ENCODE results near the gene RARB. TPM values are rescaled to one million over a fixed set of nuclear protein-coding genes. Genes with fewer than 3 reads are reported as not detected.

RARB gene
- total and polyA plus RNA-seq, 7 donors: 1.2 to 18.5 (median 8.3) TPM

DNA sequence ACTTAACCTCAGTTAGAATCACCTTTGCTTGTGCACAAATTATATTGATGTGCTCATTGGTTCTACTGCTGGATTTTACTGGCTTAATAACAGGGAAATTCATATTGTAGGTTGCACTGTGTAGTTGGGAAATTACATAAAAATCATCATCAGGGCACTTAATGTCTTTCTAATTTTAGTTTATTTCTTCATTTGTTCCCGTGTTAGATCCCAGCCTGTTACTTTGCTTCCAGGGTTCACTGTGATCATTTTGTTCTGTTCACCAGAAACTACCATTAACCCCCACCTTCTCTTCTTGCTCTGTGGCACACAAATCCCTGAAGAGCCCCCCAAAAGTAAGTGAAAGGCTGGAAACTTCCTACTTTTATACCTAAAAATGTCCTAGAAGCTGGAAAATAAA, 80.4 kb downstream of the RARB start:
- no peak overlapping the region for H3K4me3 ChIP-seq

DNA sequence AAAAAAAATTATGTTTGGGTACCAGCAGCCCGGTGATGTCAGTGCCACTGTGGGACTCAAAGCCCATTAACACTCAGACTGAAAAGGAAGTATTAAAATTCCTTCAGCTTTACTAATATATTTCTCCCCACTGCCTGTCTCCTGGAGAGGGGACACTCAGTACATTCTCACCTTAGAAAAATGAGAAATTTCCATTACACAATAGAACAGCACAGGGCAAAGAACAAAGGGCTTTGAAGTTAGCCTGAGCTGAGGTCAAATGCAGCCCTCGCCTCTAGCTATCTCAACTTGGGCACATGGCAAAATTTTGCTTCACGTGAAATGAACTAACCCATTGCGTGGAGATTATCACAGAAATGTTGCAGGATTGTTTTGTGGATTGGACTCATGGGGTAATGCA, 80.8 kb downstream of the RARB start:
- Histone ChIP-seq H3K4me3 (no peak overlapping the region), H3K27ac (peak overlapping the region in 3 of 4 donors; percentile 10 to 84 (median 41)), H3K27me3 (no peaks in the 10 kb centered on the region), H3K4me1 (peaks cover 0 to 20% (median 12%) of the 10 kb centered on the region in 4 donors), H3K9me3 (no peaks in the 10 kb centered on the region), H3K36me3 (no peaks in the 10 kb centered on the region)
- DNase-seq: no peak
- intact Hi-C loops (cut with DNase I): no loop called here
- WGBS, 2 donors: 68 to 87% methylated on average over 4 of the region's 4 CpGs
- TF ChIP-seq EP300 (IDR thresholded peaks at IDR 0.05) (no peak), POLR2AphosphoS5 (IDR thresholded peaks at IDR 0.05) (peak in 1 of 4 donors; percentile 7), POLR2A (IDR thresholded peaks at IDR 0.05) (no peak)
- TF ChIP-seq, protein P1, sequence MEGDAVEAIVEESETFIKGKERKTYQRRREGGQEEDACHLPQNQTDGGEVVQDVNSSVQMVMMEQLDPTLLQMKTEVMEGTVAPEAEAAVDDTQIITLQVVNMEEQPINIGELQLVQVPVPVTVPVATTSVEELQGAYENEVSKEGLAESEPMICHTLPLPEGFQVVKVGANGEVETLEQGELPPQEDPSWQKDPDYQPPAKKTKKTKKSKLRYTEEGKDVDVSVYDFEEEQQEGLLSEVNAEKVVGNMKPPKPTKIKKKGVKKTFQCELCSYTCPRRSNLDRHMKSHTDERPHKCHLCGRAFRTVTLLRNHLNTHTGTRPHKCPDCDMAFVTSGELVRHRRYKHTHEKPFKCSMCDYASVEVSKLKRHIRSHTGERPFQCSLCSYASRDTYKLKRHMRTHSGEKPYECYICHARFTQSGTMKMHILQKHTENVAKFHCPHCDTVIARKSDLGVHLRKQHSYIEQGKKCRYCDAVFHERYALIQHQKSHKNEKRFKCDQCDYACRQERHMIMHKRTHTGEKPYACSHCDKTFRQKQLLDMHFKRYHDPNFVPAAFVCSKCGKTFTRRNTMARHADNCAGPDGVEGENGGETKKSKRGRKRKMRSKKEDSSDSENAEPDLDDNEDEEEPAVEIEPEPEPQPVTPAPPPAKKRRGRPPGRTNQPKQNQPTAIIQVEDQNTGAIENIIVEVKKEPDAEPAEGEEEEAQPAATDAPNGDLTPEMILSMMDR (IDR thresholded peaks at IDR 0.05): no peak

More for the DNA sequence above, 80.4 kb downstream of the RARB start:
- TF ChIP-seq POLR2A (IDR thresholded peaks at IDR 0.05) (no peak), EP300 (IDR thresholded peaks at IDR 0.05) (no peak), POLR2AphosphoS5 (IDR thresholded peaks at IDR 0.05) (no peak)
- TF ChIP-seq, protein P1 (IDR thresholded peaks at IDR 0.05): no peak
- no peak for DNase-seq
- Histone ChIP-seq H3K9me3 (no peaks in the 10 kb centered on the region), H3K4me1 (peaks cover 0 to 16% (median 8%) of the 10 kb centered on the region in 4 donors), H3K27ac (peak overlapping the region in 3 of 4 donors; percentile 10 to 84 (median 41)), H3K36me3 (no peaks in the 10 kb centered on the region), H3K27me3 (no peaks in the 10 kb centered on the region)
- intact Hi-C loops (cut with DNase I): no loop called here
- WGBS, 2 donors: 63 to 74% methylated on average over 1 of the region's 1 CpG

DNA sequence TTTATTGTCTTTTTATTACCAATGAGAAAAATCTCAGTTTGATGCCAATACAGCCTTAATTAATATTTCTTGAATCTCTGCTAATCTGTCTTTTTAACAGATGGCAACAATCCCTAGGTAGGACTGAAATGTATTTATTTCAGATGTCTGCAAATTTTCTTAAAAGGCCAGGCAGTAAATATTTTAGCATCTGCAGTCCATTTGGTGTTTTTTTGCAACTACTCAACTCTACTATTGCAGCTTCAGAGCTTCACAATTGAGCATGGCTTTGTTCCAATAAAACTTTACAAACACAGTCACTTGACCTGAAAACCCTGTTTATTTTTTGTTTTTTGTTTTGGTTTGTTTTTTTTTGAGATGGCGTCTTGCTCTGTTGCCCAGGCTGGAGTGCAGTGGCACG, 82.7 kb downstream of the RARB start:
- no peak overlapping the region for H3K27ac ChIP-seq
- no peak overlapping the region for H3K4me3 ChIP-seq
- H3K36me3 ChIP-seq: no peaks in the 10 kb centered on the region
- H3K9me3 ChIP-seq: no peaks in the 10 kb centered on the region
- no peak for TF ChIP-seq POLR2AphosphoS5 (IDR thresholded peaks at IDR 0.05)
- TF ChIP-seq POLR2A (IDR thresholded peaks at IDR 0.05): no peak
- TF ChIP-seq, protein P1 (IDR thresholded peaks at IDR 0.05): no peak
- no peak for TF ChIP-seq EP300 (IDR thresholded peaks at IDR 0.05)
- intact Hi-C loops (cut with DNase I): no loop called here
- WGBS, 2 donors: 90 to 91% methylated on average over 2 of the region's 2 CpGs
- H3K27me3 ChIP-seq: no peaks in the 10 kb centered on the region
- H3K4me1 ChIP-seq: peaks cover 0 to 21% (median 18%) of the 10 kb centered on the region in 4 donors
- DNase-seq: no peak

DNA sequence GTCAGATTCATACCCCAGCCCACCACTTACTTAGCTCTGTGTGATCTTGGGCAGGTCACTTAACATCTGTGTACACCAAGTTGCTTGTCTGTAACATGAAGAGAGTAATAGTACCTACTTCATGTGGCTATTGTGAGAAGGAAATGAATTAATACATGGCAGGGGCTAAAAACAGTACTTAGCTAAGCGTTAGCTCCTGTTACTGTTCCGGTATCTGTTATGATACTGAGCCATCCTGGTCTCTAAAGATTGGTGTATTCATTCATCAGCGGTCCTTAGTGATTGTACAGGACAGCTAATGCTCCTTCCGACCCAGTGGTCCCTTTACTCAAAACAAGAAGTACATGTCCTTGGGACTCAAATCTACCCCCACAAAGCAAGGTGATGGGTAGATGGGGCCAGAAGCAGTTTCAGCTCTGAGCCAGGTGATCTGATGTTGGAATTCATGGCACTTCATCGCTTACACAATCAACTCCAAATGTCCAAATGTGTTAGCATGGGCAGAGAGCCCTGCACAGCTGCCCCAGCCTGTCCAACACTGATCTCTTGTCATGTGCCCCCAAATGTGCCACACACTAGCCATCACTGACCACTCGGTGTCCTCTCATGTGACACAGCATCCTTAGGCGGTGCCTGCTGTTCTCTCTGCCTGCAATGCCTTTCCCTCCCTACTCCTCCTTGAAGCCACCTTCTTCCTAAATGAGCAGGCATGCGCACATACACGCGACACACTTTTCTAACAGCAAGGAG, 84.1 kb downstream of the RARB start:
- H3K27ac ChIP-seq: no peak overlapping the region
- H3K27me3 ChIP-seq: no peaks in the 10 kb centered on the region
- no peak overlapping the region for H3K4me3 ChIP-seq
- DNase-seq: no peak
- no peaks in the 10 kb centered on the region for H3K9me3 ChIP-seq
- peaks cover 0 to 21% (median 18%) of the 10 kb centered on the region in 4 donors for H3K4me1 ChIP-seq
- WGBS, 2 donors: 93% methylated on average over 10 of the region's 10 CpGs
- H3K36me3 ChIP-seq: no peaks in the 10 kb centered on the region
- TF ChIP-seq, protein P1 (IDR thresholded peaks at IDR 0.05): no peak
- TF ChIP-seq POLR2AphosphoS5 (IDR thresholded peaks at IDR 0.05) (no peak), POLR2A (IDR thresholded peaks at IDR 0.05) (no peak), EP300 (IDR thresholded peaks at IDR 0.05) (no peak)
- intact Hi-C loops (cut with DNase I): no loop called here
